OCI-LY7 (cell line): ENCODE data around the gene ETS2.

Experiments used
- EZH2phosphoT487 ChIP-seq: fragments of 200-600 bp; sonication (generic); IDR thresholded peaks from 2 replicates; pipeline ENCODE4 v1.6.1; 2018; ENCODE audit warnings: low read depth, borderline replicate concordance, mild to moderate bottlenecking, mixed run types, antibody characterized with exemption, low read length, moderate library complexity, mixed read lengths
- TF ChIP-seq, protein P1 (sequence below): fragments of 200-600 bp; sonication (generic); conservative IDR thresholded peaks from 2 replicates; pipeline ENCODE4 v1.5.1; 2014; ENCODE audit warnings: mild to moderate bottlenecking, antibody characterized with exemption, low read length, moderate library complexity, mixed read lengths

DNA sequence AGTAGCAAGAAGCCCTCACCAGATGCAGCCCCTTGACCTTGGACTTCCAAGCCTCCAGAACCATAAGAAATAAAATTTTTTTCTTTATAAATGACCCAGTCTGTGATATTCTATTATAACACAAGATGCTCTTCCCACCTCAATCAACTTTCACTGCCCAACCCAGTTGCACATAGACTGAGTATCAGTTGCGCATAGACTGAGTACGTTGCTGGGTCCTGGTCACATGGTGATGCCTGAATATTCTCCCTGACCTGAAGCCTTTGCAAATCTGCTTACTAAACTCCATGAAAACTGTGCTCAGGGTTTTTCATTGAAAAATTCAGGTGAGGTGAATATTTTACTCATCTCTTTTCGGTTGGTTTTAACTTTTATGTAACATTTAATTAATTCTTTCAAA is 59.2 kb downstream of the ETS2 start:
- TF ChIP-seq, protein P1, sequence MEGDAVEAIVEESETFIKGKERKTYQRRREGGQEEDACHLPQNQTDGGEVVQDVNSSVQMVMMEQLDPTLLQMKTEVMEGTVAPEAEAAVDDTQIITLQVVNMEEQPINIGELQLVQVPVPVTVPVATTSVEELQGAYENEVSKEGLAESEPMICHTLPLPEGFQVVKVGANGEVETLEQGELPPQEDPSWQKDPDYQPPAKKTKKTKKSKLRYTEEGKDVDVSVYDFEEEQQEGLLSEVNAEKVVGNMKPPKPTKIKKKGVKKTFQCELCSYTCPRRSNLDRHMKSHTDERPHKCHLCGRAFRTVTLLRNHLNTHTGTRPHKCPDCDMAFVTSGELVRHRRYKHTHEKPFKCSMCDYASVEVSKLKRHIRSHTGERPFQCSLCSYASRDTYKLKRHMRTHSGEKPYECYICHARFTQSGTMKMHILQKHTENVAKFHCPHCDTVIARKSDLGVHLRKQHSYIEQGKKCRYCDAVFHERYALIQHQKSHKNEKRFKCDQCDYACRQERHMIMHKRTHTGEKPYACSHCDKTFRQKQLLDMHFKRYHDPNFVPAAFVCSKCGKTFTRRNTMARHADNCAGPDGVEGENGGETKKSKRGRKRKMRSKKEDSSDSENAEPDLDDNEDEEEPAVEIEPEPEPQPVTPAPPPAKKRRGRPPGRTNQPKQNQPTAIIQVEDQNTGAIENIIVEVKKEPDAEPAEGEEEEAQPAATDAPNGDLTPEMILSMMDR, result no peak
- no peak for TF ChIP-seq EZH2phosphoT487
